ENCODE data around the gene APC2. TPM values are rescaled to one million over a fixed set of nuclear protein-coding genes. Genes with fewer than 3 reads are reported as not detected.

APC2 gene
- total RNA-seq, 2 experiments from 2014 or later = 0.07 to 0.15 TPM

GRCh38 chr19:1425102-1425837, 24.7 kb upstream of the APC2 start:
- H3K4me3 Mint-ChIP-seq = no peak overlapping the region
- CTCF ChIA-PET = no interaction called here

GRCh38 chr19:1425902-1426301, 24.0 kb upstream of the APC2 start:
- Mint-ChIP-seq H3K27ac (no peak overlapping the region), H3K36me3 (peaks cover 36% of the 10 kb centered on the region), H3K9me3 (no peaks in the 10 kb centered on the region), H3K27me3 (no peaks in the 10 kb centered on the region), H3K4me1 (ENCODE audit: low read depth) (no peaks in the 10 kb centered on the region), H3K4me3 (no peak overlapping the region)
- DNase-seq = no peak
- CTCF ChIA-PET = no interaction called here
- POLR2A ChIA-PET = no interaction called here
- intact Hi-C loops (cut with micrococcal nuclease) = no loop called here

More at GRCh38 chr19:1425102-1425837, 24.7 kb upstream of the APC2 start:
- DNase-seq = no peak
- H3K9me3 Mint-ChIP-seq = no peaks in the 10 kb centered on the region
- peaks cover 37% of the 10 kb centered on the region for H3K36me3 Mint-ChIP-seq
- no peaks in the 10 kb centered on the region for H3K27me3 Mint-ChIP-seq
- intact Hi-C loops (cut with micrococcal nuclease) = no loop called here
- POLR2A ChIA-PET = no interaction called here
- H3K27ac Mint-ChIP-seq = no peak overlapping the region
- no peaks in the 10 kb centered on the region for H3K4me1 Mint-ChIP-seq (ENCODE audit: low read depth)

DNA sequence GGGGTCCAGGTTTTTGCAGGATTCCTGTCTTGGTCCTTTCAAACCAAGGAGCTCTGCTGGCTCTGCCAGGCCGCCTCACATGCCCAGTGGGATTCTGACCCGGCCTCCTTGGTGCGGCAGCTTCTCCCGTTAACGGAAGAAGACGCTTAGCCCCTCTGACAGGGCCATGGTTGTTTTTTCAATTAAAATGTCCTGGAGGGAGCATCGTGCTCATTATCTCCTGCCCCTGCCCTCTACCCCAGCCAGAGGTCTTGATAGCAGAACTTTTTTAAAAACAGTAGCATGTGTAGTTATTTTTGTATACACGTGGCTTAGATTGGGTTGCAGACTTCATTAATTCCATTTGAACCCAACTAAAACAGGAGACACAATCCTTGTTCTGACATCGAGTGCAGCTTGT, 23.2 kb upstream of the APC2 start:
- no peak overlapping the region for H3K4me3 Mint-ChIP-seq
- ChIA-PET POLR2A (no interaction called here), CTCF (interaction anchor here (0.6 to 1.2 kb wide), 2 partner anchors 64 to 147 kb away, joined by 3 to 4 read pairs; partner anchors contain the start of gene REEP6)
- H3K27me3 Mint-ChIP-seq = no peaks in the 10 kb centered on the region
- peaks cover 34% of the 10 kb centered on the region for H3K36me3 Mint-ChIP-seq
- DNase-seq = no peak
- H3K4me1 Mint-ChIP-seq (ENCODE audit: low read depth) = no peaks in the 10 kb centered on the region
- intact Hi-C loops (cut with micrococcal nuclease) = no loop called here
- H3K27ac Mint-ChIP-seq = no peak overlapping the region
- no peaks in the 10 kb centered on the region for H3K9me3 Mint-ChIP-seq

DNA sequence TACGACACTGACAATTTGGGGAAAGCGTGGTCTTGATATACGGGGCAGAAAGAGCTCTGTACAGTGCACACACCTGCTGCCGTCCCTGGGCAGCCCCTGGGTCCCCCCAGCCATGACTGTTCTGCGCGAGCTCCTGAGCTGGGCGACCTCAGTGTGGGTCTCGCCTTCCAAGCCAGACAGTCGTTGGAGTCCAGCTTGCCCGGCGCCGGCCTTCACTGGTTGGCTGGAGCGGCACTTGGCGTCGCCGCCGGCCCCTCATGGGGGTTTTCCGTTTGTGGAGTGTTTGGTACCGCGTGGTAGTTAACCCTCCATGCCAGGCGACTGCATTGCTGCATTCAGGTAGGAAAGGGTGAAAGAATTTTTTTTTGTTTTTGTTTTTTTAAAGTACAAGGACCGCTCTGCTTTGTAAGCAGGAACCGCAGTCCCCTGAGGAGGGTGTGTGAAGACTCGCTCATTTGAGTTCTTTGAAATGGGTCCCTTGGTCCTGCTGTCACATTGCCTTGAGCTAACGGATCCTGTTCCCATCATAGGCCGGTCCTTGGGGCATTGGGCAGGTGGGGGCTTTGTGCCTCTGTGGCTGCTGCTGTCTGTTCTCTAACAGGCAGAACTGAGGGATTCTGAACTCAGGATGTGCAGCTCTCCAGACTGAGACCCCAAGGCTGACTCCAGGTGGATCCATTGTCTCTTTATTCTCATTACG, 22.6 kb upstream of the APC2 start:
- Mint-ChIP-seq H3K4me3 (no peak overlapping the region), H3K27ac (no peak overlapping the region), H3K9me3 (no peaks in the 10 kb centered on the region), H3K4me1 (ENCODE audit: low read depth) (no peaks in the 10 kb centered on the region), H3K27me3 (no peaks in the 10 kb centered on the region), H3K36me3 (peaks cover 34% of the 10 kb centered on the region)
- no peak for DNase-seq
- POLR2A ChIA-PET = interaction anchor here (0.7 kb wide), 1 partner anchor 14 kb away, joined by 5 read pairs; no protein-coding TSS in a partner anchor
- CTCF ChIA-PET = interaction anchor here (1.2 kb wide), 1 partner anchor 148 kb away, joined by 4 read pairs; no protein-coding TSS in a partner anchor
- intact Hi-C loops (cut with micrococcal nuclease) = no loop called here

DNA sequence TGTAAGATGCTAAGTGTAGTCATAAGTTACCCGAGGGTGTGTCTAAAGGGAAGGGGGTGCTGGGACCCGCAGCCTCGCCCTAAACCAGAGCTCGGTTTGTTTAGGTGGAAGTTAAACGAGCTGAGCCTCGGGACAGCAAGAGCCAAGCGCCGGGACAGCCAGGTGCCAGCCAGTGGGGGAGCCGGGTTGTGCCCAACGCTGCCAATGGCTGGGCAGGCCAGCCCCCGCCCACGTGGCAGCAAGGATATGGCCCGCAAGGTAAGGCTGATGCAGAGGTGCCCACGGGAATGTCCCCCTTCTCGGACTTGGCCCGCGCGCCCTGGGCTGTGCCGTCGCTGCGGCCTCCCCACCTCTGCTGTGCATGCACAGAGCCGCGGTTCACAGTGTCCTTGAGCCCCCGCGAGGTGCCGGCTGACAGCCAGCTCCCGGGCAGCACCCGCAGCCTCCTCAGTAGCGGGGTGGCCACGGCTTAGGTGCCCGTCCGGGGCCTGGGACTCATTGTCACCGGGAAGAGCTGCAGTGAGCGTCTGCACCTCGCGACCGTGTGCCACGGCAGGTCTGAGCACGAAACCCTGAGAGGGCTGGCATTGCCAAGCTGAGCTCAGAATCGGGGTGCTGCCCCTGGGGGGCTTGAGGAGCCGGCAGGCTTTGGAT, 21.1 kb upstream of the APC2 start:
- no peak overlapping the region for H3K4me3 Mint-ChIP-seq
- intact Hi-C loops (cut with micrococcal nuclease) = no loop called here
- H3K4me1 Mint-ChIP-seq (ENCODE audit: low read depth) = no peaks in the 10 kb centered on the region
- H3K27me3 Mint-ChIP-seq = no peaks in the 10 kb centered on the region
- H3K36me3 Mint-ChIP-seq = peaks cover 29% of the 10 kb centered on the region
- no peak for DNase-seq
- no peak overlapping the region for H3K27ac Mint-ChIP-seq
- POLR2A ChIA-PET = no interaction called here
- CTCF ChIA-PET = no interaction called here
- no peaks in the 10 kb centered on the region for H3K9me3 Mint-ChIP-seq

DNA sequence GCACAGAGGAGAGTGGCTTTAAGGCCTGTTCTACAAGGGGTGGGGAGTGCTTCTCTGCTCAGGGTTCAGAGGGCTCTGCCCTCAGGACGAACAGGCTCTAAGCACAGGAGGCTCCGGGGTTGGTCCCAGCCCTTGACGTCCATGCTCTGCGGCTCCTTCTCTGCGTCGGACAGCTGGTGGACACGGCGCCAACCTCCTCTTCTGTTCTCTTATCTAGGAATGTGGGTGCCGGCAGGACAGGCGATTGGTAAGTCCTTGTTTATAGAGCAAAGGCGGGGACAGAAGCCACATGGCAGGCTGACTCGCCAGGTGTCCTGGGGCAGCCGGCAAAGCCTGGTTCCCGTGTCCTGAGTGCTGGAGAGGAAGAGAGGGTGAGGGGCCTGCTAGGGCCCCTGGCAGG, 20.2 kb upstream of the APC2 start:
- POLR2A ChIA-PET = no interaction called here
- no peaks in the 10 kb centered on the region for H3K27me3 Mint-ChIP-seq
- intact Hi-C loops (cut with micrococcal nuclease) = no loop called here
- no peak overlapping the region for H3K4me3 Mint-ChIP-seq
- CTCF ChIA-PET = no interaction called here
- H3K36me3 Mint-ChIP-seq = peaks cover 27% of the 10 kb centered on the region
- DNase-seq = no peak
- H3K4me1 Mint-ChIP-seq (ENCODE audit: low read depth) = no peaks in the 10 kb centered on the region
- H3K27ac Mint-ChIP-seq = no peak overlapping the region
- no peaks in the 10 kb centered on the region for H3K9me3 Mint-ChIP-seq

- Mint-ChIP-seq H3K36me3 (peaks cover 24% of the 10 kb centered on the region), H3K27ac (no peak overlapping the region)
- CTCF ChIA-PET = no interaction called here
Observed at GRCh38 chr19:1430246-1430645, 19.7 kb upstream of the APC2 start.

GRCh38 chr19:1431759-1432506, 18.0 kb upstream of the APC2 start:
- Mint-ChIP-seq H3K27ac (no peak overlapping the region), H3K4me3 (no peak overlapping the region), H3K4me1 (ENCODE audit: low read depth) (no peaks in the 10 kb centered on the region), H3K36me3 (peaks cover 22% of the 10 kb centered on the region), H3K27me3 (no peaks in the 10 kb centered on the region), H3K9me3 (no peaks in the 10 kb centered on the region)
- ChIA-PET CTCF (no interaction called here), POLR2A (no interaction called here)
- intact Hi-C loops (cut with micrococcal nuclease) = no loop called here
- no peak for DNase-seq

More at GRCh38 chr19:1430246-1430645, 19.7 kb upstream of the APC2 start:
- H3K4me3 Mint-ChIP-seq = no peak overlapping the region
- no peak for DNase-seq
- H3K4me1 Mint-ChIP-seq (ENCODE audit: low read depth) = no peaks in the 10 kb centered on the region
- no peaks in the 10 kb centered on the region for H3K27me3 Mint-ChIP-seq
- no peaks in the 10 kb centered on the region for H3K9me3 Mint-ChIP-seq
- intact Hi-C loops (cut with micrococcal nuclease) = no loop called here
- POLR2A ChIA-PET = interaction anchor here (0.6 kb wide), 2 partner anchors 9 to 14 kb away, joined by 3 to 5 read pairs; no protein-coding TSS in a partner anchor

GRCh38 chr19:1432507-1432887, 17.4 kb upstream of the APC2 start:
- no peak for DNase-seq
- no peaks in the 10 kb centered on the region for H3K9me3 Mint-ChIP-seq
- no peaks in the 10 kb centered on the region for H3K27me3 Mint-ChIP-seq
- no peak overlapping the region for H3K27ac Mint-ChIP-seq
- ChIA-PET POLR2A (no interaction called here), CTCF (no interaction called here)
- peaks cover 22% of the 10 kb centered on the region for H3K36me3 Mint-ChIP-seq
- H3K4me3 Mint-ChIP-seq = no peak overlapping the region
- intact Hi-C loops (cut with micrococcal nuclease) = no loop called here
- peaks cover under 1% of the 10 kb centered on the region for H3K4me1 Mint-ChIP-seq (ENCODE audit: low read depth)

GRCh38 chr19:1433119-1434039, 16.5 kb upstream of the APC2 start:
- H3K9me3 Mint-ChIP-seq = no peaks in the 10 kb centered on the region

GRCh38 chr19:1434040-1434366, 15.9 kb upstream of the APC2 start:
- intact Hi-C loops (cut with micrococcal nuclease) = no loop called here
- CTCF ChIA-PET = no interaction called here
- H3K36me3 Mint-ChIP-seq = peaks cover 24% of the 10 kb centered on the region

More at GRCh38 chr19:1433119-1434039, 16.5 kb upstream of the APC2 start:
- DNase-seq = no peak
- H3K4me1 Mint-ChIP-seq (ENCODE audit: low read depth) = peaks cover 9% of the 10 kb centered on the region
- ChIA-PET POLR2A (no interaction called here), CTCF (no interaction called here)
- H3K36me3 Mint-ChIP-seq = peaks cover 22% of the 10 kb centered on the region
- intact Hi-C loops (cut with micrococcal nuclease) = no loop called here
- H3K27ac Mint-ChIP-seq = no peak overlapping the region
- no peaks in the 10 kb centered on the region for H3K27me3 Mint-ChIP-seq
- H3K4me3 Mint-ChIP-seq = no peak overlapping the region

More at GRCh38 chr19:1434040-1434366, 15.9 kb upstream of the APC2 start:
- POLR2A ChIA-PET = no interaction called here
- no peak for DNase-seq
- Mint-ChIP-seq H3K4me3 (no peak overlapping the region), H3K27me3 (no peaks in the 10 kb centered on the region), H3K9me3 (no peaks in the 10 kb centered on the region), H3K27ac (no peak overlapping the region), H3K4me1 (ENCODE audit: low read depth) (peaks cover 9% of the 10 kb centered on the region)
